IMR-90 (cell line): ENCODE results near the gene RHBDL3. TPM values are rescaled to one million over a fixed set of nuclear protein-coding genes. Genes with fewer than 3 reads are reported as not detected.

ENCODE experiments used
- ATAC-seq: fragments of 200-7000 bp; cut with Tn5 transposase; 2 replicates; pipeline ENCODE4 v1.9.1; 2020; ENCODE audit warnings: low read depth, mild to moderate bottlenecking, moderate library complexity
- BruUV-seq: library from RNA; stranded (reverse); fragments of 400-500 nt; replicated peaks from 2 replicates; lab custom pipeline; 2021; lab: Mats Ljungman, UMichigan
- CTCF ChIA-PET: fragments of 300-600 bp; formaldehyde crosslinking; extraction: SDS; loops from one replicate; lab custom pipeline; 2021; ENCODE audit warnings: antibody characterized with exemption; lab: Yijun Ruan, JAX
- POLR2A ChIA-PET: fragments of 300-600 bp; sonication (Branson Sonifier 250); formaldehyde crosslinking; loops from one replicate; lab custom pipeline; 2022; ENCODE audit warnings: antibody characterized with exemption; ENCODE audit not compliant: unreplicated experiment; lab: Charles Lee
- DNase-seq: peaks from one replicate; pipeline ENCODE4 v3.0.0; 2013
- H2AFZ ChIP-seq: replicated peaks from 2 replicates; pipeline ENCODE3; 2013; ENCODE audit warnings: low read length, mild to moderate bottlenecking; ENCODE audit not compliant: poor library complexity
- H2AK5ac ChIP-seq: 2 replicates; pipeline ENCODE4 v1.6.1; 2013; ENCODE audit warnings: low read depth, low read length, inconsistent platforms
- H2AK9ac ChIP-seq: replicated peaks from 2 replicates; pipeline ENCODE3; 2013; ENCODE audit warnings: mild to moderate bottlenecking, low read depth, low read length, moderate library complexity; ENCODE audit not compliant: poor library complexity
- H2BK120ac ChIP-seq: 2 replicates; pipeline ENCODE4 v1.6.1; 2013; ENCODE audit warnings: low read depth, low read length, inconsistent platforms
- H2BK15ac ChIP-seq: 3 replicates; pipeline ENCODE4 v1.6.1; 2013; ENCODE audit warnings: low read depth, low read length, inconsistent platforms
- H2BK20ac ChIP-seq: 2 replicates; pipeline ENCODE4 v1.6.1; 2013; ENCODE audit warnings: low read depth, mild to moderate bottlenecking, inconsistent platforms, low read length, moderate library complexity
- H2BK5ac ChIP-seq: 2 replicates; pipeline ENCODE4 v1.6.1; 2013; ENCODE audit warnings: mild to moderate bottlenecking, low read depth, low read length, inconsistent platforms; ENCODE audit not compliant: poor library complexity, severe bottlenecking
- H3K14ac ChIP-seq: replicated peaks from 2 replicates; pipeline ENCODE4 v1.6.1; 2013; ENCODE audit warnings: low read depth, low read length, inconsistent platforms
- H3K18ac ChIP-seq: 2 replicates; pipeline ENCODE4 v1.6.1; 2013; ENCODE audit warnings: low read depth, low read length, control low read depth
- H3K23ac ChIP-seq: 2 replicates; pipeline ENCODE4 v1.6.1; 2013; ENCODE audit warnings: low read depth, low read length, inconsistent platforms
- H3K27ac ChIP-seq: 2 replicates; pipeline ENCODE4 v1.5.1; 2013; ENCODE audit warnings: mild to moderate bottlenecking, control low read depth, low read length; ENCODE audit not compliant: insufficient read depth
- H3K27me3 ChIP-seq: 2 replicates; pipeline ENCODE4 v1.6.1; 2013; ENCODE audit warnings: low read length; ENCODE audit not compliant: control insufficient read depth, insufficient read depth
- H3K36me3 ChIP-seq: 2 replicates; pipeline ENCODE4 v1.6.1; 2013; ENCODE audit warnings: low read length, mixed read lengths; ENCODE audit not compliant: control insufficient read depth, insufficient read depth
- H3K4ac ChIP-seq: 2 replicates; pipeline ENCODE4 v1.6.1; 2013; ENCODE audit warnings: low read depth, low read length, inconsistent platforms
- H3K4me1 ChIP-seq: 2 replicates; pipeline ENCODE4 v1.6.1; 2013; ENCODE audit warnings: low read length, mixed read lengths; ENCODE audit not compliant: control insufficient read depth, insufficient read depth
- H3K4me2 ChIP-seq: 2 replicates; pipeline ENCODE4 v1.6.1; 2013; ENCODE audit warnings: low read depth, mild to moderate bottlenecking, control low read depth, low read length, moderate library complexity
- H3K4me3 ChIP-seq: 2 replicates; pipeline ENCODE4 v1.5.1; 2013; ENCODE audit warnings: low read depth, mild to moderate bottlenecking, control low read depth, low read length, moderate library complexity; ENCODE audit not compliant: insufficient read depth
- H3K56ac ChIP-seq: 2 replicates; pipeline ENCODE4 v1.6.1; 2013; ENCODE audit warnings: low read length, inconsistent platforms; ENCODE audit not compliant: insufficient read depth; ENCODE audit errors: extremely low read depth
- H3K79me1 ChIP-seq, 2 experiments: 2 replicates each; pipeline ENCODE4 v1.6.1; 2013; ENCODE audit warnings: low read length in 2 of 2, inconsistent platforms in 1 of 2, low read depth in 1 of 2
- H3K9ac ChIP-seq: 2 replicates; pipeline ENCODE4 v1.6.1; 2013; ENCODE audit warnings: low read depth, low read length, control low read depth
- H3K9me1 ChIP-seq: 2 replicates; pipeline ENCODE4 v1.6.1; 2013; ENCODE audit warnings: low read length, inconsistent platforms; ENCODE audit not compliant: insufficient read depth
- H3K9me3 ChIP-seq: 2 replicates; pipeline ENCODE4 v1.6.1; 2013; ENCODE audit warnings: low read length; ENCODE audit not compliant: control insufficient read depth, insufficient read depth
- H4K20me1 ChIP-seq: 2 replicates; pipeline ENCODE4 v1.6.1; 2013; ENCODE audit warnings: low read length, inconsistent platforms; ENCODE audit not compliant: insufficient read depth
- H4K5ac ChIP-seq: 2 replicates; pipeline ENCODE4 v1.6.1; 2013; ENCODE audit warnings: mild to moderate bottlenecking, low read depth, low read length, control low read depth
- H4K8ac ChIP-seq, 2 experiments: 2 replicates each; pipeline ENCODE4 v1.6.1; 2013; ENCODE audit warnings: low read depth in 2 of 2, low read length in 2 of 2, control low read depth in 1 of 2, inconsistent platforms in 1 of 2
- H4K91ac ChIP-seq: 2 replicates; pipeline ENCODE4 v1.6.1; 2013; ENCODE audit warnings: low read depth, low read length, inconsistent platforms; ENCODE audit not compliant: insufficient read depth
- CHD1 ChIP-seq: IDR thresholded peaks from 2 replicates; pipeline ENCODE4 v1.6.1; 2012; ENCODE audit warnings: low read depth, low read length, improper control_type of control experiment
- FOS ChIP-seq: fragments of 150-350 bp; IDR thresholded peaks from 2 replicates; pipeline ENCODE4 v1.6.1; 2016; ENCODE audit warnings: low read depth, low read length
- NFE2L2 ChIP-seq: fragments of 150-350 bp; IDR thresholded peaks from 2 replicates; pipeline ENCODE4 v1.6.1; 2016; ENCODE audit warnings: low read depth, mild to moderate bottlenecking, low read length
- POLR2A ChIP-seq: IDR thresholded peaks from 2 replicates; pipeline ENCODE4 v1.6.1; 2012; ENCODE audit warnings: mild to moderate bottlenecking, low read depth, low read length
- RCOR1 ChIP-seq: IDR thresholded peaks from 2 replicates; pipeline ENCODE4 v1.6.1; 2012; ENCODE audit warnings: mild to moderate bottlenecking, low read length, improper control_type of control experiment; ENCODE audit not compliant: insufficient replicate concordance
- RFX5 ChIP-seq: IDR thresholded peaks from 2 replicates; pipeline ENCODE4 v1.8.0; 2012; ENCODE audit warnings: low read depth, mild to moderate bottlenecking, low read length, moderate library complexity
- WGBS, 2 experiments: methylation state at CpG; one replicate each; pipeline versions ENCODE4 v1.1.5 to v1.1.7; 2013; ENCODE audit warnings: missing lambda C conversion rate in 2 of 2; ENCODE audit not compliant: insufficient read length in 1 of 2; ENCODE audit errors: extremely low coverage in 2 of 2; 5-methylcytosine and 5-hydroxymethylcytosine counted together
- dilution Hi-C: fragments of 300-500 bp; cut with HindIII; formaldehyde crosslinking; loops from one replicate; pipeline ENCODE4 v1.14.3; 2018; ENCODE audit warnings: low sequenced_read_pairs; ENCODE audit not compliant: unreplicated experiment
- in situ Hi-C: fragments of 300-500 bp; cut with MboI; formaldehyde crosslinking; loops from 3 replicates; pipeline ENCODE4 v1.14.3; 2019; ENCODE audit warnings: low sequenced_read_pairs, inconsistent platforms, mixed read lengths
- intact Hi-C: fragments of 100-400 bp; cut with micrococcal nuclease; formaldehyde crosslinking; loops from 2 replicates; pipeline ENCODE4 v1.10.0; 2022
- polyA plus RNA-seq, 3 experiments: library from polyadenylated mRNA; depleted of rRNA; stranded (reverse); fragments of >200 nt; gene quantifications; 2 replicates each; pipeline ENCODE4 v1.2.3, GENCODE V29; 2012; ENCODE audit warnings: low replicate concordance in 1 of 3
- total RNA-seq: library from RNA; depleted of rRNA; stranded (reverse); fragments of >200 nt; gene quantifications from 2 replicates; pipeline ENCODE4 v1.2.3, GENCODE V29; 2012
- TF ChIP-seq, protein P1 (sequence below): fragments of 150-350 bp; IDR thresholded peaks from 2 replicates; pipeline ENCODE4 v1.6.1; 2017; ENCODE audit warnings: mild to moderate bottlenecking, antibody characterized with exemption, low read length, low read depth

RHBDL3 gene
- total and polyA plus RNA-seq, 2 of the 4 experiments (the other 2 are of a cell fraction) = 0.09 to 0.18 TPM

DNA sequence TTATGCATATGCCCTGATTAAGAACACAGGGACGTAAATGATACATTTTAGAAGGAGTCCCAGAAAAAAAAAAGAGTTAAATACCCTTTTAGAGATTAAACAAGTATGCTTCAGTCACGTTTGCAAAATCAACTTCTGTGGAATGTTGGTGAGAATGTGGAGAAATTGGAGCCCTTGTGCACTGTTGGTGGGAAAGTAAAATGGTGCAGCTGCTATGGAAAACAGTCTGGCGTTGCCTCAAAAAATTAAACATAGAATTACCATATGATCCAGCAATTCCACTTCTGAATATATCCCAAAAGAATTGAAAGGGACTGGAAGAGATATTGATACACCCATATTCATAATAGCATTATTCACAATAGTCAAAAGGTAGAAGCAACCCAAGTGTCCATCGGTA lies 26.5 kb downstream of the RHBDL3 start:
- no TSS peak for BruUV-seq
- WGBS, 2 experiments = no CpG with 5 or more reads among the region's 4 CpGs
- H4K91ac ChIP-seq = no peak overlapping the region
- no peak overlapping the region for H2BK5ac ChIP-seq
- intact Hi-C loops (no loop called here), in situ Hi-C loops (no loop called here), dilution Hi-C loops (no loop called here)
- H2AK5ac ChIP-seq = no peak overlapping the region
- H3K4ac ChIP-seq = no peak overlapping the region
- H4K5ac ChIP-seq = no peak overlapping the region
- no peak for DNase-seq
- ChIA-PET CTCF (no interaction called here), POLR2A (no interaction called here)
- H4K20me1 ChIP-seq = no peaks in the 10 kb centered on the region
- no peak overlapping the region for H3K4me3 ChIP-seq
- no peak overlapping the region for H2BK20ac ChIP-seq
- H3K4me2 ChIP-seq = no peak overlapping the region
- H3K23ac ChIP-seq = no peak overlapping the region
- H3K4me1 ChIP-seq = no peaks in the 10 kb centered on the region
- no peak overlapping the region for H3K56ac ChIP-seq
- no peak overlapping the region for H3K18ac ChIP-seq
- no peak overlapping the region for H2AK9ac ChIP-seq
- no peaks in the 10 kb centered on the region for H3K9me1 ChIP-seq
- no peak overlapping the region for H2BK120ac ChIP-seq
- H3K36me3 ChIP-seq = no peaks in the 10 kb centered on the region
- H2AFZ ChIP-seq = no peak overlapping the region
- H3K9me3 ChIP-seq = no peaks in the 10 kb centered on the region
- peaks cover 20% of the 10 kb centered on the region for H3K27me3 ChIP-seq
- H3K79me1 ChIP-seq = no peaks in the 10 kb centered on the region
- H3K9ac ChIP-seq = no peak overlapping the region
- no peak overlapping the region for H4K8ac ChIP-seq
- no peak overlapping the region for H3K27ac ChIP-seq
- no peak overlapping the region for H2BK15ac ChIP-seq
- TF ChIP-seq NFE2L2 = no peak
- TF ChIP-seq CHD1 = no peak
- no peak for TF ChIP-seq POLR2A
- no peak for TF ChIP-seq RCOR1
- TF ChIP-seq, protein P1, sequence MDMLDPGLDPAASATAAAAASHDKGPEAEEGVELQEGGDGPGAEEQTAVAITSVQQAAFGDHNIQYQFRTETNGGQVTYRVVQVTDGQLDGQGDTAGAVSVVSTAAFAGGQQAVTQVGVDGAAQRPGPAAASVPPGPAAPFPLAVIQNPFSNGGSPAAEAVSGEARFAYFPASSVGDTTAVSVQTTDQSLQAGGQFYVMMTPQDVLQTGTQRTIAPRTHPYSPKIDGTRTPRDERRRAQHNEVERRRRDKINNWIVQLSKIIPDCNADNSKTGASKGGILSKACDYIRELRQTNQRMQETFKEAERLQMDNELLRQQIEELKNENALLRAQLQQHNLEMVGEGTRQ = no peak
- TF ChIP-seq RFX5 = no peak
- TF ChIP-seq FOS = no peak
- H3K14ac ChIP-seq = no peak overlapping the region
- no peak for ATAC-seq
